SK-N-SH (cell line): ENCODE data around the gene CCDC197. TPM values are rescaled to one million over a fixed set of nuclear protein-coding genes. Genes with fewer than 3 reads are reported as not detected.

Experiments
- CTCF ChIA-PET: fragments of 300-600, 350-600 bp; formaldehyde crosslinking; extraction: SDS; loops from one replicate; lab custom pipeline; 2021; lab: Yijun Ruan, JAX
- POLR2A ChIA-PET: fragments of 350-600 bp; sonication (Branson Sonifier 250); formaldehyde crosslinking; extraction: SDS; loops from one replicate; lab custom pipeline; 2020; ENCODE audit warnings: antibody characterized with exemption, inconsistent platforms; lab: Yijun Ruan, JAX
- DNase-seq: peaks from one replicate; pipeline ENCODE4 v3.0.0; 2012
- H2AFZ ChIP-seq: fragments of 200-600 bp; sonication (generic); 2 replicates; pipeline ENCODE4 v1.8.1; 2016; ENCODE audit warnings: antibody characterized with exemption, mild to moderate bottlenecking, low read depth
- H3F3A ChIP-seq: fragments of 200-600 bp; sonication (generic); replicated peaks from 2 replicates; pipeline ENCODE3; 2016; ENCODE audit warnings: antibody characterized with exemption, mild to moderate bottlenecking; ENCODE audit not compliant: insufficient read depth
- H3K27ac ChIP-seq, 2 experiments: fragments of 200-500 bp in 1 of 2; fragments of 200-600 bp in 1 of 2; sonication (Bioruptor generic) in 1 of 2; sonication (generic), shearing (Covaris generic) in 1 of 2; 2 replicates each; pipeline versions ENCODE4 v1.5.1 to v1.6.1; 2014 to 2016; ENCODE audit warnings: low read depth in 2 of 2, inconsistent platforms in 1 of 2, low read length in 1 of 2, mild to moderate bottlenecking in 1 of 2, mixed read lengths in 1 of 2
- H3K27me3 ChIP-seq: fragments of 200-600 bp; sonication (generic), shearing (Covaris generic); 2 replicates; pipeline ENCODE4 v1.6.1; 2016; ENCODE audit warnings: mixed run types; ENCODE audit not compliant: insufficient read depth
- H3K36me3 ChIP-seq, 2 experiments: fragments of 200-500 bp in 1 of 2; fragments of 200-600 bp in 1 of 2; sonication (Bioruptor generic) in 1 of 2; sonication (generic) in 1 of 2; replicated peaks in 1 of 2; 2 replicates each; pipeline versions ENCODE3 to v1.5.1; 2014 to 2016; ENCODE audit warnings: low read length in 1 of 2, mild to moderate bottlenecking in 1 of 2; ENCODE audit not compliant: insufficient read depth in 2 of 2, control insufficient read depth in 1 of 2
- H3K4me1 ChIP-seq, 2 experiments: fragments of 200-500 bp in 1 of 2; fragments of 200-600 bp in 1 of 2; sonication (Bioruptor generic) in 1 of 2; sonication (generic), shearing (Covaris generic) in 1 of 2; 2 replicates each; pipeline versions ENCODE4 v1.5.1 to v1.6.1; 2014 to 2016; ENCODE audit warnings: low read depth in 1 of 2, low read length in 1 of 2, mixed run types in 1 of 2; ENCODE audit not compliant: insufficient read depth in 2 of 2, control insufficient read depth in 1 of 2
- H3K4me2 ChIP-seq: fragments of 200-600 bp; sonication (generic), shearing (Covaris generic); 2 replicates; pipeline ENCODE4 v1.6.1; 2017; ENCODE audit warnings: mixed run types
- H3K4me3 ChIP-seq, 2 experiments: fragments of 200-500 bp in 1 of 2; fragments of 200-600 bp in 1 of 2; sonication (Bioruptor generic) in 1 of 2; sonication (generic), shearing (Covaris generic) in 1 of 2; 2 replicates each; pipeline versions ENCODE4 v1.5.1 to v1.8.1; 2014 to 2016; ENCODE audit warnings: low read depth in 2 of 2, inconsistent platforms in 1 of 2, low read length in 1 of 2, mild to moderate bottlenecking in 1 of 2, mixed read lengths in 1 of 2, moderate library complexity in 1 of 2
- H3K79me2 ChIP-seq: fragments of 200-600 bp; sonication (generic); 2 replicates; pipeline ENCODE4 v1.8.1; 2017; ENCODE audit warnings: mild to moderate bottlenecking; ENCODE audit not compliant: insufficient read depth
- H3K9ac ChIP-seq: fragments of 200-600 bp; sonication (generic); 2 replicates; pipeline ENCODE4 v1.6.1; 2017; ENCODE audit warnings: mixed run types
- H3K9me2 ChIP-seq: fragments of 200-600 bp; sonication (generic); 2 replicates; pipeline ENCODE4 v1.6.1; 2017; ENCODE audit warnings: mixed run types
- H3K9me3 ChIP-seq: fragments of 200-600 bp; sonication (generic); 2 replicates; pipeline ENCODE4 v1.6.1; 2017; ENCODE audit warnings: mixed run types, mild to moderate bottlenecking, moderate library complexity
- H4K20me1 ChIP-seq: fragments of 200-600 bp; sonication (generic); 2 replicates; pipeline ENCODE4 v1.6.1; 2017; ENCODE audit warnings: mild to moderate bottlenecking, mixed run types; ENCODE audit not compliant: insufficient read depth
- CHD2 ChIP-seq: fragments of 150-350 bp; IDR thresholded peaks from 2 replicates; pipeline ENCODE4 v1.6.1; 2018; ENCODE audit warnings: low read length; ENCODE audit not compliant: partially characterized antibody
- ELF1 ChIP-seq: IDR thresholded peaks from 2 replicates; pipeline ENCODE4 v1.4.0; 2012
- EP300 ChIP-seq, 2 experiments: IDR thresholded peaks; 2 replicates each; pipeline versions ENCODE4 v1.4.0 to v1.6.1; 2012; ENCODE audit warnings: borderline replicate concordance in 1 of 2, low read depth in 1 of 2, low read length in 1 of 2
- FOXM1 ChIP-seq: IDR thresholded peaks from 2 replicates; pipeline ENCODE4 v1.4.0; 2012; ENCODE audit warnings: low read depth, mild to moderate bottlenecking
- GATA2 ChIP-seq: sonication (generic); formaldehyde crosslinking; IDR thresholded peaks from 2 replicates; pipeline ENCODE4 v1.5.0; 2020; ENCODE audit warnings: mild to moderate bottlenecking, missing genetic modification reagents
- MEF2A ChIP-seq: IDR thresholded peaks from 2 replicates; pipeline ENCODE4 v1.4.0; 2012; ENCODE audit warnings: low read depth, borderline replicate concordance
- MXI1 ChIP-seq: IDR thresholded peaks from 2 replicates; pipeline ENCODE4 v1.6.1; 2012; ENCODE audit warnings: mild to moderate bottlenecking, low read depth, low read length, improper control_type of control experiment
- NRF1 ChIP-seq: IDR thresholded peaks from 2 replicates; pipeline ENCODE4 v1.6.1; 2012; ENCODE audit warnings: low read depth, mild to moderate bottlenecking, low read length
- POLR2AphosphoS5 ChIP-seq: IDR thresholded peaks from 2 replicates; pipeline ENCODE4 v1.6.1; 2012; ENCODE audit warnings: low read depth, low read length
- RAD21 ChIP-seq: IDR thresholded peaks from 2 replicates; pipeline ENCODE4 v1.6.1; 2012; ENCODE audit warnings: mild to moderate bottlenecking, low read length
- RCOR1 ChIP-seq: fragments of 150-350 bp; IDR thresholded peaks from 2 replicates; pipeline ENCODE4 v1.6.1; 2017; ENCODE audit warnings: antibody characterized with exemption, low read length
- TAF1 ChIP-seq: IDR thresholded peaks from 2 replicates; pipeline ENCODE4 v1.6.1; 2012; ENCODE audit warnings: low read depth, mild to moderate bottlenecking, low read length, moderate library complexity, borderline replicate concordance
- TCF12 ChIP-seq: IDR thresholded peaks from 2 replicates; pipeline ENCODE4 v1.4.0; 2012
- YY1 ChIP-seq: IDR thresholded peaks from 2 replicates; pipeline ENCODE4 v1.4.0; 2012; ENCODE audit warnings: low read depth, mild to moderate bottlenecking
- WGBS: methylation state at CpG from one replicate; pipeline ENCODE4 v1.1.6; 2017; ENCODE audit warnings: low lambda C conversion rate; 5-methylcytosine and 5-hydroxymethylcytosine counted together
- polyA plus RNA-seq, 3 experiments: library from polyadenylated mRNA; depleted of rRNA; stranded (reverse); fragments of >200 nt; gene quantifications; 2 replicates each; pipeline ENCODE4 v1.2.3, GENCODE V29; 2012
- TF ChIP-seq, protein P1 (sequence below): IDR thresholded peaks from 2 replicates; pipeline ENCODE4 v1.4.0; 2012; ENCODE audit warnings: low read depth
- TF ChIP-seq, protein P2 (sequence below): IDR thresholded peaks from 2 replicates; pipeline ENCODE4 v1.6.1; 2012; ENCODE audit warnings: mild to moderate bottlenecking, low read depth, low read length, moderate library complexity
- TF ChIP-seq, protein P3 (sequence below): IDR thresholded peaks from 2 replicates; pipeline ENCODE4 v1.4.0; 2012; ENCODE audit warnings: low read depth, borderline replicate concordance

The CCDC197 gene
- polyA plus RNA-seq, 1 of the 3 experiments (the other 2 are of a cell fraction), result not detected

DNA sequence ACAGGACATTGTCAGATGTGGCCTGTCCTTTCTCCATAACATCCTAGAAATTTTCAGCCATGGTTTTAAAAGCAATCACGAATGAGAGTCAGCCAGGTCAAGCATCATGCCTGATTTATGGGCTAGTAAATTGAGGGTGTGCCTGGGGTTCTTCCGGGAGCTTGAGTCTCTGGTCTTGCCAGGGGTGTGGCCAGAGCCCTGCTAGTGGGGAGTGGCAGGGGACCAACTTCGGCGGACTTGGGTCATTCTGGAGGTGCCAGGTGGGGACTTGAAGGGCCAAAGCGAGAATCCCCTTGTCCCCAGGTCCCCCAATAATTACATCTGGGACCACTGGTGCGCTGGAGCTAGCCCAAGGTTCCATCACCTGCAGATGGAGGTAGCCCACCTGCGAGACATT, 34.8 kb downstream of the CCDC197 start:
- H3K4me2 ChIP-seq, result no peak overlapping the region
- H3K27me3 ChIP-seq, result no peaks in the 10 kb centered on the region
- H3K79me2 ChIP-seq, result no peaks in the 10 kb centered on the region
- no peaks in the 10 kb centered on the region for H3K9me3 ChIP-seq
- 75% methylated on average over 7 of the region's 7 CpGs for WGBS
- TF ChIP-seq YY1, result no peak
- TF ChIP-seq FOXM1, result no peak
- no peak for TF ChIP-seq GATA2 (CRISPR knock-in tag)
- no peak for TF ChIP-seq RCOR1
- no peak for TF ChIP-seq TCF12
- TF ChIP-seq TAF1, result no peak
- TF ChIP-seq, protein P1, sequence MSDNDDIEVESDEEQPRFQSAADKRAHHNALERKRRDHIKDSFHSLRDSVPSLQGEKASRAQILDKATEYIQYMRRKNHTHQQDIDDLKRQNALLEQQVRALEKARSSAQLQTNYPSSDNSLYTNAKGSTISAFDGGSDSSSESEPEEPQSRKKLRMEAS, result no peak
- no peak for TF ChIP-seq POLR2AphosphoS5
- no peak for TF ChIP-seq MEF2A
- TF ChIP-seq, protein P2, sequence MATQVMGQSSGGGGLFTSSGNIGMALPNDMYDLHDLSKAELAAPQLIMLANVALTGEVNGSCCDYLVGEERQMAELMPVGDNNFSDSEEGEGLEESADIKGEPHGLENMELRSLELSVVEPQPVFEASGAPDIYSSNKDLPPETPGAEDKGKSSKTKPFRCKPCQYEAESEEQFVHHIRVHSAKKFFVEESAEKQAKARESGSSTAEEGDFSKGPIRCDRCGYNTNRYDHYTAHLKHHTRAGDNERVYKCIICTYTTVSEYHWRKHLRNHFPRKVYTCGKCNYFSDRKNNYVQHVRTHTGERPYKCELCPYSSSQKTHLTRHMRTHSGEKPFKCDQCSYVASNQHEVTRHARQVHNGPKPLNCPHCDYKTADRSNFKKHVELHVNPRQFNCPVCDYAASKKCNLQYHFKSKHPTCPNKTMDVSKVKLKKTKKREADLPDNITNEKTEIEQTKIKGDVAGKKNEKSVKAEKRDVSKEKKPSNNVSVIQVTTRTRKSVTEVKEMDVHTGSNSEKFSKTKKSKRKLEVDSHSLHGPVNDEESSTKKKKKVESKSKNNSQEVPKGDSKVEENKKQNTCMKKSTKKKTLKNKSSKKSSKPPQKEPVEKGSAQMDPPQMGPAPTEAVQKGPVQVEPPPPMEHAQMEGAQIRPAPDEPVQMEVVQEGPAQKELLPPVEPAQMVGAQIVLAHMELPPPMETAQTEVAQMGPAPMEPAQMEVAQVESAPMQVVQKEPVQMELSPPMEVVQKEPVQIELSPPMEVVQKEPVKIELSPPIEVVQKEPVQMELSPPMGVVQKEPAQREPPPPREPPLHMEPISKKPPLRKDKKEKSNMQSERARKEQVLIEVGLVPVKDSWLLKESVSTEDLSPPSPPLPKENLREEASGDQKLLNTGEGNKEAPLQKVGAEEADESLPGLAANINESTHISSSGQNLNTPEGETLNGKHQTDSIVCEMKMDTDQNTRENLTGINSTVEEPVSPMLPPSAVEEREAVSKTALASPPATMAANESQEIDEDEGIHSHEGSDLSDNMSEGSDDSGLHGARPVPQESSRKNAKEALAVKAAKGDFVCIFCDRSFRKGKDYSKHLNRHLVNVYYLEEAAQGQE, result no peak
- no peak for TF ChIP-seq RAD21
- TF ChIP-seq, protein P3, sequence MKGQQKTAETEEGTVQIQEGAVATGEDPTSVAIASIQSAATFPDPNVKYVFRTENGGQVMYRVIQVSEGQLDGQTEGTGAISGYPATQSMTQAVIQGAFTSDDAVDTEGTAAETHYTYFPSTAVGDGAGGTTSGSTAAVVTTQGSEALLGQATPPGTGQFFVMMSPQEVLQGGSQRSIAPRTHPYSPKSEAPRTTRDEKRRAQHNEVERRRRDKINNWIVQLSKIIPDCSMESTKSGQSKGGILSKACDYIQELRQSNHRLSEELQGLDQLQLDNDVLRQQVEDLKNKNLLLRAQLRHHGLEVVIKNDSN, result no peak
- TF ChIP-seq EP300 (IDR thresholded peaks at IDR 0.05; ENCODE audit: borderline replicate concordance in 1 of 2, low read depth in 1 of 2, low read length in 1 of 2), result no peak
- TF ChIP-seq ELF1, result no peak
- TF ChIP-seq MXI1, result no peak
- TF ChIP-seq NRF1, result no peak
- no peak for TF ChIP-seq CHD2
- no peak overlapping the region for H3K4me3 ChIP-seq
- DNase-seq, result no peak
- H4K20me1 ChIP-seq, result no peaks in the 10 kb centered on the region
- no peaks in the 10 kb centered on the region for H3K36me3 ChIP-seq
- no peak overlapping the region for H3K9ac ChIP-seq
- H3K4me1 ChIP-seq, result peaks cover 0 to 21% of the 10 kb centered on the region in 2 experiments; a peak in 1 of 4 replicates
- H3K9me2 ChIP-seq, result no peaks in the 10 kb centered on the region
- no peak overlapping the region for H2AFZ ChIP-seq
- CTCF ChIA-PET, result interaction anchor here (1.1 to 10.8 kb wide), 5 partner anchors 31 to 139 kb away, joined by 3 to 132 read pairs (median 10); partner anchors contain the start of gene IFI27L2
- POLR2A ChIA-PET, result no interaction called here
- H3F3A ChIP-seq, result no peaks in the 10 kb centered on the region
- no peak overlapping the region for H3K27ac ChIP-seq
